HEK293 (cell line): ENCODE results near the gene TTC13.

Source experiments
- CTCF ChIP-seq: fragments of 450-650 bp; formaldehyde crosslinking; IDR thresholded peaks from 2 replicates; pipeline ENCODE4 v1.5.1; 2016; ENCODE audit warnings: missing biosample characterization, missing genetic modification characterization
- GLIS2 ChIP-seq: fragments of 450-650 bp; formaldehyde crosslinking; IDR thresholded peaks from 2 replicates; pipeline ENCODE4 v1.5.1; 2016; ENCODE audit warnings: missing biosample characterization, missing genetic modification characterization
- REPIN1 ChIP-seq: fragments of 450-650 bp; formaldehyde crosslinking; IDR thresholded peaks from 2 replicates; pipeline ENCODE4 v1.5.1; 2017; ENCODE audit warnings: missing biosample characterization, missing genetic modification characterization, low read depth
- SETDB1 ChIP-seq: IDR thresholded peaks from one replicate; pipeline ENCODE4 v1.6.1; 2017; ENCODE audit warnings: mild to moderate bottlenecking, low read length, moderate library complexity, mixed read lengths; ENCODE audit not compliant: insufficient read length
- SP2 ChIP-seq: fragments of 450-650 bp; formaldehyde crosslinking; IDR thresholded peaks from 2 replicates; pipeline ENCODE4 v1.5.1; 2016; ENCODE audit warnings: missing biosample characterization, missing genetic modification characterization
- YY1 ChIP-seq: fragments of 450-650 bp; formaldehyde crosslinking; IDR thresholded peaks from 2 replicates; pipeline ENCODE4 v1.5.1; 2018; ENCODE audit warnings: missing biosample characterization, missing genetic modification characterization
- ZBTB20 ChIP-seq: fragments of 450-650 bp; formaldehyde crosslinking; IDR thresholded peaks from 2 replicates; pipeline ENCODE4 v1.5.1; 2016; ENCODE audit warnings: missing biosample characterization, missing genetic modification characterization
- ZNF223 ChIP-seq: fragments of 450-650 bp; formaldehyde crosslinking; IDR thresholded peaks from 2 replicates; pipeline ENCODE4 v1.5.1; 2016; ENCODE audit warnings: missing biosample characterization, missing genetic modification characterization
- ZNF274 ChIP-seq, 2 experiments: fragments of 200-500 bp in 1 of 2; fragments of 450-650 bp in 1 of 2; sonication (Bioruptor generic) in 1 of 2; formaldehyde crosslinking in 1 of 2; IDR thresholded peaks; 2 replicates each; pipeline versions ENCODE4 v1.5.1 to v1.6.1; 2014 to 2016; ENCODE audit warnings: borderline replicate concordance in 1 of 2, inconsistent platforms in 1 of 2, low read length in 1 of 2, missing biosample characterization in 1 of 2, missing genetic modification characterization in 1 of 2
- ZNF280D ChIP-seq: fragments of 450-650 bp; formaldehyde crosslinking; IDR thresholded peaks from 2 replicates; pipeline ENCODE4 v1.5.1; 2016; ENCODE audit warnings: missing biosample characterization, missing genetic modification characterization
- ZNF560 ChIP-seq: fragments of 450-650 bp; formaldehyde crosslinking; IDR thresholded peaks from 2 replicates; pipeline ENCODE4 v1.5.1; 2017; ENCODE audit warnings: missing biosample characterization, missing genetic modification characterization, borderline replicate concordance
- ZNF629 ChIP-seq: fragments of 450-650 bp; formaldehyde crosslinking; IDR thresholded peaks from 2 replicates; pipeline ENCODE4 v1.5.1; 2017; ENCODE audit warnings: missing biosample characterization, missing genetic modification characterization
- ZNF747 ChIP-seq: fragments of 450-650 bp; formaldehyde crosslinking; IDR thresholded peaks from 2 replicates; pipeline ENCODE4 v1.5.1; 2016; ENCODE audit warnings: missing biosample characterization, missing genetic modification characterization
- ZNF776 ChIP-seq: fragments of 450-650 bp; formaldehyde crosslinking; IDR thresholded peaks from 2 replicates; pipeline ENCODE4 v1.5.0; 2017; ENCODE audit warnings: missing biosample characterization, missing genetic modification characterization, borderline replicate concordance

GRCh38 chr1:230884646-230885045 lies 94.0 kb downstream of the TTC13 start:
- TF ChIP-seq SETDB1 (peak; percentile 54), YY1 (tag by site-specific recombination) (no peak), ZBTB20 (tag by site-specific recombination) (no peak), CTCF (tag by site-specific recombination) (no peak), SP2 (tag by site-specific recombination) (no peak), ZNF223 (no peak), GLIS2 (tag by site-specific recombination) (no peak), ZNF629 (tag by site-specific recombination) (no peak), ZNF776 (tag by site-specific recombination) (no peak), REPIN1 (no peak), ZNF274 (IDR thresholded peaks at IDR 0.05; ENCODE audit: low read length) (no peak), ZNF274 (tag by site-specific recombination; IDR thresholded peaks at IDR 0.05; ENCODE audit: borderline replicate concordance) (no peak), ZNF747 (tag by site-specific recombination) (no peak), ZNF280D (tag by site-specific recombination) (no peak), ZNF560 (tag by site-specific recombination) (no peak)
